Uterus (tissue), 4 donors: ENCODE measurements around the gene STARD3NL. TPM values are rescaled to one million over a fixed set of nuclear protein-coding genes. Genes with fewer than 3 reads are reported as not detected.

ENCODE experiments used
- DNase-seq, 2 donors: peaks; one replicate each; pipeline ENCODE4 v3.0.0-alpha.2; 2019 to 2020
- H3K27ac ChIP-seq, 2 donors: fragments of 200-600 bp; sonication (generic); 1 replicate in 1 of 2; 2 replicates in 1 of 2; pipeline ENCODE4 v1.5.1; 2016 to 2018
- H3K27me3 ChIP-seq, 2 donors: fragments of 200-600 bp; sonication (generic); one replicate each; pipeline ENCODE4 v1.5.1; 2018 to 2019; ENCODE audit warnings: control low read depth in 1 of 2
- H3K36me3 ChIP-seq, 2 donors: fragments of 200-600 bp; sonication (generic); one replicate each; pipeline ENCODE4 v1.5.1; 2019; ENCODE audit warnings: control low read depth in 1 of 2
- H3K4me1 ChIP-seq, 2 donors: fragments of 200-600 bp; sonication (generic); one replicate each; pipeline ENCODE4 v1.5.1; 2018 to 2019; ENCODE audit warnings: control low read depth in 1 of 2
- H3K4me3 ChIP-seq, 2 donors: fragments of 200-600 bp; sonication (generic); 1 replicate in 1 of 2; 2 replicates in 1 of 2; pipeline ENCODE4 v1.5.1; 2018 to 2019; ENCODE audit warnings: mild to moderate bottlenecking in 1 of 2
- H3K9me3 ChIP-seq, 2 donors: fragments of 200-600 bp; sonication (generic); one replicate each; pipeline ENCODE4 v1.5.1; 2019; ENCODE audit warnings: control low read depth in 1 of 2
- POLR2A ChIP-seq, 2 donors: fragments of 450-650 bp; IDR thresholded peaks; one replicate each; pipeline ENCODE4 v1.6.1; 2016; ENCODE audit warnings: antibody characterized with exemption in 2 of 2, mild to moderate bottlenecking in 1 of 2, moderate library complexity in 1 of 2
- intact Hi-C: fragments of 100-400 bp; cut with DNase I; formaldehyde crosslinking; loops from one replicate; pipeline ENCODE4 v1.15.1; 2023; ENCODE audit warnings: low total_unique reads
- total RNA-seq, 4 donors: library from RNA; depleted of rRNA in 3 of 4; stranded (reverse); fragments of >200 nt in 3 of 4; gene quantifications; one replicate each; pipeline versions ENCODE4 v1.1.0 to v1.2.4, GENCODE V29; 2014 to 2023
- TF ChIP-seq, protein P1 (sequence below), 4 experiments: fragments of 200-600 bp in 2 of 4; fragments of 450-650 bp in 2 of 4; sonication (generic) in 2 of 4; IDR thresholded peaks; one replicate each; pipeline ENCODE4 v1.5.1; 2016 to 2019; ENCODE audit warnings: antibody characterized with exemption in 4 of 4, mild to moderate bottlenecking in 2 of 4, moderate library complexity in 1 of 4
- donor health status: DM: yes; HTN: yes; CAD: no.

STARD3NL gene
- total RNA-seq, 4 donors from 2014 or later, result 36.9 to 95.6 (median 53.6) TPM

DNA sequence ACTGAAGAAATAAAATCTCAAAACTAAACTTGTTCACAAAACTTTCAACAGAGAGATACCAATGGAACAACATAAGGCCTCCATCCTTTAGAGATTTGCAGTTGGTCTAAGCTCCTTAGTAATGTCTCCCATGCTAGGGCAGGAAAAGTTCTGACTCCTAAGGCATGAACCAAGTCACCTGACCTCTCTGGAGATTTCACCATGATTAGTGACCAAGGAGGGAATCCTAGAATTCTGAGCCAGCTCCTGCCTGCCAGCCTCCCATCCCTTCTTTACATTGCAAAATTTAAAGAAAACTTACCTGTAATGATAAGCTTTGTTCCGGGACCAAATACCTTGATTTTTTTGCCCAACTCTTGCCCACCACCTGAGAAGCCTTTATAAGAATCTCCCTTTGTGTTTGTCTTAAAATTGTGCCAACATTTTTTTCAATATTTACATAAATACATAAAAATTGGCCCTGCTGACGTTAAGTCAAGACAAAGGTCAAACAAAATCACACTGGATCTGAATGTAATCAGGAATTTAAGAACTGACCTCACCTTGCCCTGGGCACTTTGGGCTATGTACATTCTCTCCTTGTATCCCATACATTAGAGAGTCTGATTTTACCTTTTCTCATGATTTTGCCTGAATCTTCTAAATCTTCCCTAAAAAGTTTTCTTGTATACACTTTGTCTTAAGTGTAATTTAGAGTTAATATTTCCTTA, 95.4 kb downstream of the STARD3NL start, which contains the start of gene TARP:
TSS of gene TARP (minus strand) at position 351 of the 710 bp plus-strand sequence.
- no peak for TF ChIP-seq POLR2A (IDR thresholded peaks at IDR 0.05)
- TF ChIP-seq, protein P1, sequence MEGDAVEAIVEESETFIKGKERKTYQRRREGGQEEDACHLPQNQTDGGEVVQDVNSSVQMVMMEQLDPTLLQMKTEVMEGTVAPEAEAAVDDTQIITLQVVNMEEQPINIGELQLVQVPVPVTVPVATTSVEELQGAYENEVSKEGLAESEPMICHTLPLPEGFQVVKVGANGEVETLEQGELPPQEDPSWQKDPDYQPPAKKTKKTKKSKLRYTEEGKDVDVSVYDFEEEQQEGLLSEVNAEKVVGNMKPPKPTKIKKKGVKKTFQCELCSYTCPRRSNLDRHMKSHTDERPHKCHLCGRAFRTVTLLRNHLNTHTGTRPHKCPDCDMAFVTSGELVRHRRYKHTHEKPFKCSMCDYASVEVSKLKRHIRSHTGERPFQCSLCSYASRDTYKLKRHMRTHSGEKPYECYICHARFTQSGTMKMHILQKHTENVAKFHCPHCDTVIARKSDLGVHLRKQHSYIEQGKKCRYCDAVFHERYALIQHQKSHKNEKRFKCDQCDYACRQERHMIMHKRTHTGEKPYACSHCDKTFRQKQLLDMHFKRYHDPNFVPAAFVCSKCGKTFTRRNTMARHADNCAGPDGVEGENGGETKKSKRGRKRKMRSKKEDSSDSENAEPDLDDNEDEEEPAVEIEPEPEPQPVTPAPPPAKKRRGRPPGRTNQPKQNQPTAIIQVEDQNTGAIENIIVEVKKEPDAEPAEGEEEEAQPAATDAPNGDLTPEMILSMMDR (IDR thresholded peaks at IDR 0.05), result no peak
- no peak for DNase-seq
- H3K4me1 ChIP-seq, result no peaks in the 10 kb centered on the region
- H3K4me3 ChIP-seq, result no peak within 1 kb of the TSS
- H3K9me3 ChIP-seq, result no peaks in the 10 kb centered on the region
- H3K27me3 ChIP-seq, result no peaks in the 10 kb centered on the region
- H3K36me3 ChIP-seq, result no peaks in the 10 kb centered on the region
- intact Hi-C loops, result no loop called here
- H3K27ac ChIP-seq, result no peak within 1 kb of the TSS

DNA sequence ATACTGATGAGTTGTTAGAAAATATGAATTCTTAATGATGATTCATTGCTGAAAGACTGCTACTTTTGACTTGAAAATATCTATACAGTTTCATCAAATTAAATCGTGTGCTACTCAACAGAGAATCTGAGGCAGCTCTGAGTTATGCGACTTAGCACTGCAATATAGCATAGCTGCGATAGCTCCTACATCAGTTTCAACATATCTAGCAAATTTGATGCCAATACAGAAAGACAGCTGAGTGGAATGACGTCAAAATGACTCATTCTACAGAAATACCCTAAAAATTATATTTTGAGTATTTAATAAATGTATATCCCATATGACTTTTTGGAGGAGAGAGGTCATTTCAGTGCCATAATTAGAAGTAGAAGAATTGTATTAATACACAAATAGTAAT, 96.4 kb downstream of the STARD3NL start:
- Histone ChIP-seq H3K27ac (no peak overlapping the region), H3K27me3 (no peaks in the 10 kb centered on the region), H3K36me3 (no peaks in the 10 kb centered on the region), H3K4me3 (no peak overlapping the region), H3K9me3 (no peaks in the 10 kb centered on the region), H3K4me1 (no peaks in the 10 kb centered on the region)
- TF ChIP-seq, protein P1 (IDR thresholded peaks at IDR 0.05), result no peak
- TF ChIP-seq POLR2A (IDR thresholded peaks at IDR 0.05), result no peak
- no peak for DNase-seq
- intact Hi-C loops, result no loop called here

DNA sequence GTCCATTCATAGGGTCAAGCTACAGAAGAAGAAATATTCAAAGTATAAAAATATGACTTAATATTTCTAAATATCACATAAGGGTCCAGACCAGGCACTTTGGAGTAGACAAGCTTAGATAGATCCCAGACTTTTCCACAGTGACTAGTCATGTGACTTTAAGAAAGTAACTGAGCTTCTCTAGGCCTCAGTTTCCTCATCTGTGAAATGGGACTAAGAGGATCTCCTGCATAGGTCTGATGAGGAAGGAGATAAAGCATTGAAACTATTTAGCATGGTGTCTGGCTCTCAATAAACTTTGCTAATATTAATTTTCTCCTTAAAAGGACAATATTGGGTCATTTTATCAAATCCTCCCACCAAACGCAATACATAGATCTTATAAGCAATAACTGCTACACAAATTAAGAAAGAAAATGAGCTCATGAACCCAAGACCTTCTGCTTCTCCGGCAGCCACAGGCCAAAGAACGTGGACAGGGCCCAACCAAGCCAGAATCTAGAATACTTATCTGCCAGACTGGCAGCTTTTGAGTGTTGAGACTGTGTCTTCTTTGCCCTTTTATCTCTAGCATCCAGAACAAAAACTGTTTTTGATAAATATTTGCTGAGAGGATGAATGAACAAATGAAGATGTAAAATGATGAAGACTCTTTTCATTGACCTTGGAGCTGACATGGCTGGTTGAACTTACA, 97.0 kb downstream of the STARD3NL start:
- Histone ChIP-seq H3K27ac (no peak overlapping the region), H3K4me1 (no peaks in the 10 kb centered on the region), H3K9me3 (no peaks in the 10 kb centered on the region), H3K27me3 (no peaks in the 10 kb centered on the region), H3K36me3 (no peaks in the 10 kb centered on the region), H3K4me3 (no peak overlapping the region)
- no peak for DNase-seq
- TF ChIP-seq, protein P1 (IDR thresholded peaks at IDR 0.05), result no peak
- no peak for TF ChIP-seq POLR2A (IDR thresholded peaks at IDR 0.05)
- intact Hi-C loops, result no loop called here

DNA sequence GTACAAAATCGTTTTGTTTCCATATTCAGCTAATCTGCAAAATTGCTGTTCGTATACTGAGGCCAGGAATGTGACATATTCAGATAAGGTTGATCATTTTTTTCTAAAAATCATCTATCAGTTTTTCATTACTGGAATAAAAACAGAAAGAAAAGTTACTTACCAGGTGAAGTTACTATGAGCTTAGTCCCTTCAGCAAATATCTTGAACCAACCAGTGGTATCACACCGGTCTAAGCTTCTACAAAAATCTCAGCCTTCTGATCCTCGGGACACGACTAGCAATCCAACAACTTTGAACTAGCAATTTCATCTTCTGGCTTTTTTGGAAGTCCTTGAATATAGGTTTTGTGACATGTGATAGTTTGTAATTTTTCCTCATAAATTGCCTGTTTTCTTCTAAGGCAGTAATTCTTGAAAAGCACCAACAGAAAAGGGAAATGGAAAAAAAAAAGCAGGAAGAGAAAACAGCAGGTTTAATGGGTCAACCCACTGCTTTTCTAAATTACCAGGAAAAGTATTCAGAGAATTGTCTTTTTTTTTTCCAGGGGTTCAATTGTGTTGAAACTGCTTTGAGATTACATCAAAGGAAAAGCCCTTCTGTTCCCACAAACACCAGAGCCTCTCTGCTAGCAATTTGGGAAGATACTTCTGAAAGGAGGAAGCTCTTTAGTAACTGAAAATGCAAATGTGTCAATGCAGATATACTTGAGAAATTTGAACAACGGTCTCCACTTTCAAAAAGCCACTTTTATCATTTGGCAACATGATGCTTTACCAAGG, 98.2 kb downstream of the STARD3NL start:
- DNase-seq, result no peak
- H3K4me1 ChIP-seq, result no peaks in the 10 kb centered on the region
- intact Hi-C loops, result no loop called here
- H3K27ac ChIP-seq, result no peak overlapping the region
- no peak overlapping the region for H3K4me3 ChIP-seq
- TF ChIP-seq, protein P1 (IDR thresholded peaks at IDR 0.05), result no peak
- no peak for TF ChIP-seq POLR2A (IDR thresholded peaks at IDR 0.05)
- no peaks in the 10 kb centered on the region for H3K27me3 ChIP-seq
- H3K9me3 ChIP-seq, result no peaks in the 10 kb centered on the region
- H3K36me3 ChIP-seq, result no peaks in the 10 kb centered on the region
